T-cell (primary cell): Measurements from ENCODE around the gene OSBP. TPM values are rescaled to one million over a fixed set of nuclear protein-coding genes. Genes with fewer than 3 reads are reported as not detected.
A peak's percentile ranks its signal among the peaks of the same experiment; 100 is the strongest.

ENCODE experiments used
- ATAC-seq, 4 experiments: fragments of 200-7000 bp in 3 of 4; fragments of 150-1000 bp in 1 of 4; cut with Tn5 transposase; replicated peaks in 1 of 4; 1 replicate in 3 of 4; 2 replicates in 1 of 4; pipeline ENCODE4 v1.10.0; 2021; ENCODE audit warnings: moderate library complexity in 3 of 4, mild to moderate bottlenecking in 2 of 4, moderate number of reproducible peaks in 1 of 4
- CTCF ChIA-PET, 2 donors: fragments of 300-600 bp; sonication (Branson Sonifier 250); formaldehyde crosslinking; loops; one replicate each; lab custom pipeline; 2022; ENCODE audit warnings: antibody characterized with exemption in 2 of 2; lab: Charles Lee
- POLR2A ChIA-PET, 2 donors: fragments of 300-600 bp; sonication (Branson Sonifier 250); formaldehyde crosslinking; loops; one replicate each; lab custom pipeline; 2022; ENCODE audit warnings: antibody characterized with exemption in 2 of 2; lab: Charles Lee
- DNase-seq, 35 experiments: peaks; one replicate each; pipeline versions ENCODE4 v3.0.0 to v3.0.0-alpha.2; 2013 to 2023
- H3K27ac ChIP-seq: one replicate; pipeline ENCODE4 v1.5.1; 2013; ENCODE audit warnings: low read length
- H3K27me3 ChIP-seq, 2 experiments: replicated peaks in 1 of 2; 1 replicate in 1 of 2; 2 replicates in 1 of 2; pipeline versions ENCODE4 v1.6.1 to v1.7.0; 2013; ENCODE audit warnings: low read length in 1 of 2, mixed read lengths in 1 of 2; ENCODE audit not compliant: control insufficient read depth in 2 of 2, insufficient read depth in 2 of 2; ENCODE audit errors: extremely low read depth in 1 of 2
- H3K36me3 ChIP-seq, 2 donors: 1 replicate in 1 of 2; 2 replicates in 1 of 2; pipeline versions ENCODE4 v1.6.1 to v1.7.0; 2013; ENCODE audit warnings: low read length in 1 of 2; ENCODE audit not compliant: control insufficient read depth in 2 of 2, insufficient read depth in 1 of 2; ENCODE audit errors: extremely low read depth in 1 of 2
- H3K4me1 ChIP-seq, 2 experiments: 1 replicate in 1 of 2; 2 replicates in 1 of 2; pipeline versions ENCODE4 v1.6.1 to v1.7.0; 2013; ENCODE audit warnings: low read length in 2 of 2, mixed read lengths in 1 of 2; ENCODE audit not compliant: insufficient read depth in 2 of 2, control insufficient read depth in 1 of 2; ENCODE audit errors: extremely low read depth in 1 of 2
- H3K4me3 ChIP-seq, 2 donors: 1 replicate in 1 of 2; 2 replicates in 1 of 2; pipeline versions ENCODE4 v1.5.1 to v1.7.0; 2013; ENCODE audit warnings: mild to moderate bottlenecking in 2 of 2, low read length in 1 of 2, moderate library complexity in 1 of 2; ENCODE audit not compliant: control insufficient read depth in 1 of 2; ENCODE audit errors: extremely low read depth in 1 of 2
- H3K9me3 ChIP-seq: 2 replicates; pipeline ENCODE4 v1.7.0; 2013
- H3K27ac Mint-ChIP-seq, 2 donors: one replicate each; pipeline ENCODE4 v1.8.0; 2020 to 2021; ENCODE audit warnings: mild to moderate bottlenecking in 2 of 2, mixed read lengths in 2 of 2
- H3K27me3 Mint-ChIP-seq, 2 donors: one replicate each; pipeline ENCODE4 v1.8.0; 2021 to 2022; ENCODE audit warnings: mixed read lengths in 2 of 2
- H3K36me3 Mint-ChIP-seq: one replicate; pipeline ENCODE4 v1.8.0; 2021; ENCODE audit warnings: mixed read lengths
- H3K4me1 Mint-ChIP-seq, 3 donors: one replicate each; pipeline ENCODE4 v1.8.0; 2020 to 2022; ENCODE audit warnings: mixed read lengths in 3 of 3, mild to moderate bottlenecking in 1 of 3
- H3K4me3 Mint-ChIP-seq, 3 donors: one replicate each; pipeline ENCODE4 v1.8.0; 2020 to 2022; ENCODE audit warnings: mild to moderate bottlenecking in 3 of 3, mixed read lengths in 3 of 3, moderate library complexity in 3 of 3
- H3K9me3 Mint-ChIP-seq, 3 donors: one replicate each; pipeline ENCODE4 v1.8.0; 2020 to 2022; ENCODE audit warnings: mixed read lengths in 3 of 3
- WGBS: methylation state at CpG from one replicate; pipeline ENCODE4 v1.1.5; 2013; ENCODE audit warnings: missing lambda C conversion rate; ENCODE audit not compliant: insufficient coverage; 5-methylcytosine and 5-hydroxymethylcytosine counted together
- total RNA-seq, 35 experiments: library from RNA in 6 of 35; stranded (reverse) in 6 of 35; fragments of 120-200 nt in 1 of 35; gene quantifications; one replicate each; pipeline versions ENCODE4 v1.2.1 to v1.2.4 and lab custom pipeline; 2013 to 2026

Gene OSBP
- total RNA-seq, result 10 to 100 TPM; 44.0 to 59.0 (median 46.2) TPM
- total RNA-seq (2013), result 33.9 TPM
- 64.6 to 120 (median 100) reads per million in 29 experiments for total RNA-seq (lab: John Stamatoyannopoulos, UW)

- ChIA-PET CTCF (interaction anchor here in 1 of 2 donors (0.5 to 3.2 kb wide), 6 partner anchors 53 to 1903 kb away, joined by 3 to 35 read pairs (median 4); partner anchors contain the start of genes MED19, PATL1 and TMX2), POLR2A (interaction anchor here (0.5 to 3.4 kb wide), 15 partner anchors 10 to 1298 kb away, joined by 3 to 45 read pairs (median 4); partner anchors contain the start of genes PATL1 (in 2 of the 2) and TMEM109 (in 1 of the 2))
- Mint-ChIP-seq H3K36me3 (peaks cover 9% of the 10 kb centered on the region), H3K4me1 (peaks cover 46 to 48% (median 48%) of the 10 kb centered on the region in 3 donors), H3K9me3 (no peaks in the 10 kb centered on the region), H3K4me3 (peak within 1 kb of the TSS; percentile 89 to 96 (median 93)), H3K27me3 (no peaks in the 10 kb centered on the region), H3K27ac (peak within 1 kb of the TSS; percentile 88 to 91)
- Histone ChIP-seq H3K27me3 (no peaks in the 10 kb centered on the region), H3K36me3 (peaks cover 0 to 13% of the 10 kb centered on the region in 2 donors), H3K9me3 (no peaks in the 10 kb centered on the region), H3K27ac (peak within 1 kb of the TSS; percentile 95), H3K4me1 (peaks cover 24% of the 10 kb centered on the region in 2 experiments), H3K4me3 (peak within 1 kb of the TSS; percentile 84 to 97)
- ATAC-seq (peak; percentile 80 to 84 (median 83)), DNase-seq (peak; percentile 92 to 100 (median 99))
- under 1% methylated on average over 45 of the region's 55 CpGs for WGBS
These were observed at the start of gene OSBP for GRCh38 chr11:59615637-59616395. OSBP (minus strand) TSS chr11:59615774; CDS start chr11:59615664, 110 bp downstream.

- Mint-ChIP-seq H3K4me1 (peaks cover 29 to 43% (median 40%) of the 10 kb centered on the region in 3 donors), H3K27me3 (no peaks in the 10 kb centered on the region), H3K9me3 (no peaks in the 10 kb centered on the region), H3K27ac (peak overlapping the region; percentile 8 to 52), H3K36me3 (peaks cover 53% of the 10 kb centered on the region), H3K4me3 (no peak overlapping the region)
- DNase-seq (no peak), ATAC-seq (no peak)
- Histone ChIP-seq H3K4me1 (peaks cover 0 to 5% of the 10 kb centered on the region in 2 experiments), H3K27ac (no peak overlapping the region), H3K36me3 (peaks cover 10 to 79% of the 10 kb centered on the region in 2 donors), H3K27me3 (no peaks in the 10 kb centered on the region), H3K9me3 (no peaks in the 10 kb centered on the region), H3K4me3 (no peak overlapping the region)
- POLR2A ChIA-PET, result no interaction called here
- WGBS, result 100% methylated on average over 1 of the region's 1 CpG
- CTCF ChIA-PET, result interaction anchor here in 1 of 2 donors (0.6 kb wide), 1 partner anchor 16 kb away, joined by 3 read pairs; no protein-coding TSS in a partner anchor
These were observed 45.0 kb upstream of the OSBP start for GRCh38 chr11:59660621-59661020.

GRCh38 chr11:59659981-59660380, 44.4 kb upstream of the OSBP start:
- H3K9me3 ChIP-seq, result no peaks in the 10 kb centered on the region
- no CpG with 5 or more reads among the region's 2 CpGs for WGBS
- ChIA-PET CTCF (interaction anchor here in 1 of 2 donors (1.0 kb wide), 1 partner anchor 9 kb away, joined by 3 read pairs; the partner anchor contains the start of gene PATL1), POLR2A (interaction anchor here in 1 of 2 donors (0.5 kb wide), 1 partner anchor 90 kb away, joined by 6 read pairs; no protein-coding TSS in a partner anchor)
- ATAC-seq, result no peak
- H3K27me3 Mint-ChIP-seq, result no peaks in the 10 kb centered on the region
- H3K36me3 ChIP-seq, result peaks cover 14 to 79% of the 10 kb centered on the region in 2 donors
- peaks cover 24 to 38% (median 34%) of the 10 kb centered on the region in 3 donors for H3K4me1 Mint-ChIP-seq
- H3K9me3 Mint-ChIP-seq, result no peaks in the 10 kb centered on the region
- H3K4me3 Mint-ChIP-seq, result no peak overlapping the region
- H3K4me3 ChIP-seq, result no peak overlapping the region
- peaks cover 54% of the 10 kb centered on the region for H3K36me3 Mint-ChIP-seq
- H3K27ac Mint-ChIP-seq, result no peak overlapping the region
- peaks cover 0 to 5% of the 10 kb centered on the region in 2 experiments for H3K4me1 ChIP-seq
- H3K27me3 ChIP-seq, result no peaks in the 10 kb centered on the region
- no peak overlapping the region for H3K27ac ChIP-seq
- DNase-seq, result no peak

- Histone ChIP-seq H3K36me3 (peaks cover 14 to 81% of the 10 kb centered on the region in 2 donors), H3K4me3 (no peak overlapping the region), H3K4me1 (peaks cover 0 to 3% of the 10 kb centered on the region in 2 experiments), H3K9me3 (no peaks in the 10 kb centered on the region), H3K27me3 (no peaks in the 10 kb centered on the region), H3K27ac (no peak overlapping the region)
- H3K27ac Mint-ChIP-seq, result no peak overlapping the region
- peaks cover 18 to 20% (median 19%) of the 10 kb centered on the region in 3 donors for H3K4me1 Mint-ChIP-seq
- WGBS, result 100% methylated on average over 1 of the region's 5 CpGs
- no peak for ATAC-seq
- no peaks in the 10 kb centered on the region for H3K9me3 Mint-ChIP-seq
- POLR2A ChIA-PET, result no interaction called here
- no peak overlapping the region for H3K4me3 Mint-ChIP-seq
- no peak for DNase-seq
- peaks cover 58% of the 10 kb centered on the region for H3K36me3 Mint-ChIP-seq
- no peaks in the 10 kb centered on the region for H3K27me3 Mint-ChIP-seq
- CTCF ChIA-PET, result interaction anchor here in 1 of 2 donors (0.7 kb wide), 1 partner anchor 10 kb away, joined by 4 read pairs; no protein-coding TSS in a partner anchor
These were observed 42.5 kb upstream of the OSBP start for GRCh38 chr11:59658036-59658435.

- POLR2A ChIA-PET, result interaction anchor here in 1 of 2 donors (0.6 kb wide), 1 partner anchor 9 kb away, joined by 8 read pairs; no protein-coding TSS in a partner anchor
- no peaks in the 10 kb centered on the region for H3K27me3 Mint-ChIP-seq
These were observed 39.3 kb upstream of the OSBP start for GRCh38 chr11:59654893-59655292.

More at GRCh38 chr11:59654893-59655292, 39.3 kb upstream of the OSBP start:
- no peaks in the 10 kb centered on the region for H3K9me3 Mint-ChIP-seq
- no peak overlapping the region for H3K4me3 ChIP-seq
- 100% methylated on average over 3 of the region's 4 CpGs for WGBS
- no peaks in the 10 kb centered on the region for H3K27me3 ChIP-seq
- H3K9me3 ChIP-seq, result no peaks in the 10 kb centered on the region
- H3K4me3 Mint-ChIP-seq, result no peak overlapping the region
- peaks cover 75% of the 10 kb centered on the region for H3K36me3 Mint-ChIP-seq
- no peak overlapping the region for H3K27ac ChIP-seq
- ATAC-seq, result no peak
- H3K4me1 Mint-ChIP-seq, result peaks cover 0 to 2% (median under 1%) of the 10 kb centered on the region in 3 donors
- H3K4me1 ChIP-seq, result no peaks in the 10 kb centered on the region
- CTCF ChIA-PET, result interaction anchor here in 1 of 2 donors (0.6 kb wide), 1 partner anchor 14 kb away, joined by 8 read pairs; no protein-coding TSS in a partner anchor
- peaks cover 17 to 90% of the 10 kb centered on the region in 2 donors for H3K36me3 ChIP-seq
- no peak for DNase-seq
- H3K27ac Mint-ChIP-seq, result no peak overlapping the region
